Esophagus (tissue), 2 donors: ENCODE results near the gene HOXB7. TPM values are rescaled to one million over a fixed set of nuclear protein-coding genes. Genes with fewer than 3 reads are reported as not detected.

Experiments
- H3K27ac ChIP-seq, 2 donors: one replicate each; pipeline ENCODE4 v1.5.1; 2013; ENCODE audit warnings: low read depth in 2 of 2, mild to moderate bottlenecking in 2 of 2, inconsistent platforms in 1 of 2, low read length in 1 of 2, moderate library complexity in 1 of 2
- H3K27me3 ChIP-seq, 2 donors: one replicate each; pipeline ENCODE4 v1.6.1; 2013; ENCODE audit warnings: low read length in 2 of 2, control low read depth in 1 of 2, mild to moderate bottlenecking in 1 of 2; ENCODE audit not compliant: insufficient read depth in 2 of 2, control insufficient read depth in 1 of 2
- H3K36me3 ChIP-seq, 2 donors: one replicate each; pipeline ENCODE4 v1.6.1; 2013; ENCODE audit warnings: low read length in 1 of 2; ENCODE audit not compliant: control insufficient read depth in 2 of 2, insufficient read depth in 2 of 2
- H3K4me1 ChIP-seq, 2 donors: one replicate each; pipeline ENCODE4 v1.6.1; 2013; ENCODE audit warnings: low read length in 1 of 2; ENCODE audit not compliant: control insufficient read depth in 2 of 2, insufficient read depth in 2 of 2
- H3K4me3 ChIP-seq, 2 donors: one replicate each; pipeline ENCODE4 v1.5.1; 2013; ENCODE audit warnings: low read length in 2 of 2, mild to moderate bottlenecking in 2 of 2, low read depth in 1 of 2, moderate library complexity in 1 of 2
- H3K9me3 ChIP-seq, 2 donors: one replicate each; pipeline ENCODE4 v1.6.1; 2013; ENCODE audit warnings: mild to moderate bottlenecking in 2 of 2, low read depth in 1 of 2, low read length in 1 of 2, moderate library complexity in 1 of 2; ENCODE audit not compliant: control insufficient read depth in 2 of 2, insufficient read depth in 1 of 2
- WGBS, 2 donors: extraction: QIAGEN DNeasy Blood & Tissue Kit; methylation state at CpG; one replicate each; pipeline ENCODE4 v1.1.7; 2013; 5-methylcytosine and 5-hydroxymethylcytosine counted together
- polyA plus RNA-seq, 2 donors: library from polyadenylated mRNA; stranded (reverse); fragments of 200-250 nt; gene quantifications; one replicate each; pipeline ENCODE4 v1.2.3, GENCODE V29; 2013
- donor health status: healthy with polysubstance abuse.
- donor health status: Bipolar disorder and iron deficiency.

HOXB7 gene
- polyA plus RNA-seq, 2 donors, result 0.27 to 0.39 TPM

DNA sequence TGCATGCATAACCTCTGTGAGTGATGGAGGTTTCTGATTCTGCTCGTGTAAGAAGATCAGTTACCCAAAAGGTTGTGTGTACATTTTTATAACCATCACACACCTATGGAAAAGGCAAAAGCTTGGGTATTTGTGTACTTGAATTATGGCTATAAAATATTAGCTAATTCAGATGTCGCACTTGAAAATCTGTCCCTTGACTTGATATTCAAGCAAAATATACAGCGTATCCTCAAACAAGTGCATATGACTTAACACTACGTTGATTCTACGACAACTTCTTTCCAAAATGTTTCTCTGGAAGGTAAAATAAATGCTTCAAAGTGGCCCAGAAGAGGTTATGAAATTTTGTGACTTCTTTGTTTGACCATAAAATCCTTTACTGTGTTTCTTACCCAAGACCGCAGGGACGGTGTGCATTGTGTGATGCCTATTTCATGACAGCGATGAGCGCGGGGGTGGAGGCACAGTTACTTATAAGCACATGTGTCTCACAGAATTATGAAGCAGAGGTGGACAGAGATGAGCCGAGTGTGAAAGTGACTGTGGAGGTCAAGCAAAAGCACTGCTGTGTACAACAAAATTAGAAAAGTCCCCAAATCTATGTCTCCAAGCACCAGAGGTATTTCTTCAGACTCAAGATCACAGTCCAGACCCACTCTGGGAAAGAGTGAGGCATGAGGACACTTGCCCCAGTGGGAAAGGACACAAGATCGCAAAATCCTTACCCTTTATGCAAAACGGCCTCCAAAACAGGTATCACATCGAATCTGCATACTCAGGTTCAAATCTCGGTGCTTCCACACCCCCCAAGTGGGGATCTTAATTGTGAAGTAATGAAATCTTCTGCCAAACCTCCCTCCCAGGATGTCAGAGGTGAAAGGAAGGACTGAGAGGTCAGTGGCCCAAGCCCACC is 19.4 kb upstream of the HOXB7 start:
- no peak overlapping the region for H3K27ac ChIP-seq
- 36 to 38% methylated on average over 15 of the region's 15 CpGs for whole genome bisulfite sequencing, 2 donors
- H3K27me3 ChIP-seq, result peaks cover 3 to 67% of the 10 kb centered on the region in 2 donors
- no peak overlapping the region for H3K4me3 ChIP-seq
- H3K36me3 ChIP-seq, result no peaks in the 10 kb centered on the region
- H3K9me3 ChIP-seq, result peaks cover 4% of the 10 kb centered on the region in 2 donors
- peaks cover 5% of the 10 kb centered on the region in 2 donors for H3K4me1 ChIP-seq

DNA sequence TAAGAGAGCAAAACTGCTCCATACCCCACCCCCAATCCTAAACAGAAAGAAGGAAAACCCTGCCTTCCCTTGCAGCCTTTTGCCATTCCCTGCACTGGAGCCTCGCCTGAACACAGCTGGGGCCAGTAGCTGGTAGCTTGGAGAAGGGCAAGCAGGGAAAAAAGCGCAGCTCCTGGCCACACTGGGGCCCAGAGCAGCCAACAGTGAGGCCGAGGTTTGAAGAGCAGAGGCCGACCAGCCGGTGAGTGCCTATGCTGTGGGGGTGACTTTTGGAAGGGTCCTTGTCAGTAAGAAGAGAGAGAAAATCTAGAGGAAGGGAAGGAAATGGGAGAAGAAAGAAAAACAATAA is 18.6 kb upstream of the HOXB7 start:
- WGBS, 2 donors, result 23 to 34% methylated on average over 5 of the region's 5 CpGs
- Histone ChIP-seq H3K4me1 (peaks cover 10 to 11% of the 10 kb centered on the region in 2 donors), H3K9me3 (peaks cover 4% of the 10 kb centered on the region in 2 donors), H3K27ac (no peak overlapping the region), H3K4me3 (no peak overlapping the region), H3K36me3 (no peaks in the 10 kb centered on the region), H3K27me3 (peaks cover 3 to 69% of the 10 kb centered on the region in 2 donors)

DNA sequence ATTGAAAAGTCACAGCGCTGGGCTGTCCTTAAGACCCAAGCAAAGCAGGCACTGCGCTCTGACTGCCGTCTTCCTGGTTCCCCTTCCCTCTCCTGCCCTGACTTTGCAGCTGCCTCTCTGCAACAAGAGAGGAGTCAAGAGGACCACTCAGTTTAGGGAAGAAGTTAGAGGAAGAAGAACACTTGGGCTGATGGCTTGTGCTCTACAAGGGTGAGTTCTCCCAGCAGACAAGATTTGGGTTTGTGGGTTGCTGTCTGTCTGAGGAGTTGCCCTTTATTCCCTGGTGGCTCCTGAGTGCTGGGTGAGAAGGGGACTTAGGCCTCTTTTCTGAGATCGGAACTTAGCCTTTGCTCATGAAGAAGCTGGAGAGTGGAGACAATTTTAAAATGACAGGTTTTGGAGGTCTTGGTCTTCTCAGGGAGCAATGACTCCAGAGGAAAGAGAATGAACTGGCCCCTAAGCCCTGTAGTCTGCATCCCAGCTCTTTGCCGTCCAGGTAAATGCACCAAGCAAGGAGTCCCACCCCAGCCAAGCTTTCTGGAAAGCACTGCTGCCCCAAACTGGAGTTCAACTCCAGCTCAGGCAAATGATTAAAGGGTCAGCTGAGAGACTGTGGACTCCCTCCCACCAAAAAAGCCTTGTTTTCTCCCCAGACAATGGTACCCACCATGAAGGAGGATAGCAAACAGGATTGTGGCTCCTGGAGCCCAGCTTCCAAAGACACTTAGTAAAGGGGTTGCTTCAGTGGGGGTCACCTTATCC is 18.0 kb upstream of the HOXB7 start:
- 25 to 26% methylated on average over 5 of the region's 5 CpGs for WGBS, 2 donors
- peaks cover 3 to 4% of the 10 kb centered on the region in 2 donors for H3K9me3 ChIP-seq
- H3K4me3 ChIP-seq, result no peak overlapping the region
- H3K27me3 ChIP-seq, result peaks cover 3 to 69% of the 10 kb centered on the region in 2 donors
- no peak overlapping the region for H3K27ac ChIP-seq
- H3K4me1 ChIP-seq, result peaks cover 10 to 11% of the 10 kb centered on the region in 2 donors
- H3K36me3 ChIP-seq, result no peaks in the 10 kb centered on the region

DNA sequence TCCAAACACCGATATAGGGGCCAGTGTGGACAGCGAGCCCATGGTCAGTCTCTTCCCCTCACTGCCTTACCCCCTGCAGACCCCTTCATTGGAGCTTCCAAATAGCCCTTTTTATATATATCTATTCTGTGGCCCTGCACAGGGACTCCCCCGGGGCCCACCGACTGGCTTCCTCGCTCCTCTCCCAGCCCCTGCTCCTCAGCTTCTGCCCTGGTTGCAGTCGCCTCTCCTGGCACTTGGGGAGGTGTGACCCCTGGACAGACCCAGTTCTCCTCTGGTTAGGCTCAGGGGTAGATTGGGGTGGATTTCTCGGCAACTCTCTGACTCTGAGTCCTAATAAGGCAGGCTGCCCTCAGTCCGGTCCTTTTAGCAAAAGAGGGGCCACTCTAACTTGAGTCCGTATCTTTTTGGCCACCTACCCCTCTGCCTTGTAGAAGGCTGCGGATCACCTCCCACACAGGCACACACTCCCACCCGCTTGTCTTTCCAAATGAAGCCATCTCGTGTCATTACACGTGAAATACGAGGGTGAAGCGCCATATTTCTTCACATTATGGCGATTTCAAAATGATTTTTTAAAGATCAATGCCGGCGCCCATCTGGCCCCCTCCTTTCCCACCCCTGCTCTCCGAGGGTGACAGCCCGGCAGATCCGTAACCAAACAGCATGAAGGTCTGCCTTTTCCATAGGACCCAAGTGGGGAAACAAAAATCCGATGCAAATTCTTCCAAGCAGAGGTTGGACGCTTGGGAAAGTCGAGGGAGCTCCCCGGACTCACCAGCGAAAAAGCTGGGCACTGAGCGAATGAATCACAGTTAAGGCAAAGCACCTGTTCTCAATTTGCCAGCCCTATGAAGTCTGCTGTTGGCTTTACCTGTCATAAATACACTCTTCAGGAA is 17.1 kb upstream of the HOXB7 start:
- Histone ChIP-seq H3K4me3 (no peak overlapping the region), H3K9me3 (peaks cover 0 to 2% of the 10 kb centered on the region in 2 donors), H3K27me3 (peaks cover 3 to 71% of the 10 kb centered on the region in 2 donors), H3K4me1 (peaks cover 10 to 11% of the 10 kb centered on the region in 2 donors), H3K27ac (no peak overlapping the region), H3K36me3 (no peaks in the 10 kb centered on the region)
- 25 to 29% methylated on average over 27 of the region's 27 CpGs for WGBS, 2 donors

DNA sequence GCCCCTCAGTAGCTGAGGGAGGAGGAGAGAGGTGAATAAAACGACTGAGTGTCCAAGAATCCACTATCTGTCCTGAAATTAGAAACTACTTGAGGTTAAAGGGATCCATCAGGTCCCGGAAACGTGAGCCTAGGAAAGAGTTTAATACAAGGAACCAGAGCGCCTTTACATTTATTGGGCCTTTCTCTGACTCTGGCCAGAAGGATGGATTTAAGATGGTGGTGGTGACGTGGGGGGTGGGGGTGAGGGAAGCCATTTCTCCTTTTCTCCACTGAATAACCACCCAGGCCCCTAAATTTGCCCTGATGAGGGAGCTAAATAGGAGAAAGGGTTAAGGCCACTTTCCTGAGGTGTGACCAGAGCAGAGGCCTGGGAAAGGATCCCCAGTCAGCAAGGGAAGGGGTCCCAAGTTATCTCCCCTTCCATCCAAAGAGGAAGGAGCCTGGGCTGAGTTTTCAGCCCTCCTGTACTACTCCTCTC is 16.3 kb upstream of the HOXB7 start:
- no peak overlapping the region for H3K27ac ChIP-seq
- H3K9me3 ChIP-seq, result peaks cover 0 to 2% of the 10 kb centered on the region in 2 donors
- H3K4me3 ChIP-seq, result no peak overlapping the region
- peaks cover 3 to 65% of the 10 kb centered on the region in 2 donors for H3K27me3 ChIP-seq
- H3K4me1 ChIP-seq, result peaks cover 10 to 11% of the 10 kb centered on the region in 2 donors
- WGBS, 2 donors, result 15 to 20% methylated on average over 5 of the region's 5 CpGs
- no peaks in the 10 kb centered on the region for H3K36me3 ChIP-seq

DNA sequence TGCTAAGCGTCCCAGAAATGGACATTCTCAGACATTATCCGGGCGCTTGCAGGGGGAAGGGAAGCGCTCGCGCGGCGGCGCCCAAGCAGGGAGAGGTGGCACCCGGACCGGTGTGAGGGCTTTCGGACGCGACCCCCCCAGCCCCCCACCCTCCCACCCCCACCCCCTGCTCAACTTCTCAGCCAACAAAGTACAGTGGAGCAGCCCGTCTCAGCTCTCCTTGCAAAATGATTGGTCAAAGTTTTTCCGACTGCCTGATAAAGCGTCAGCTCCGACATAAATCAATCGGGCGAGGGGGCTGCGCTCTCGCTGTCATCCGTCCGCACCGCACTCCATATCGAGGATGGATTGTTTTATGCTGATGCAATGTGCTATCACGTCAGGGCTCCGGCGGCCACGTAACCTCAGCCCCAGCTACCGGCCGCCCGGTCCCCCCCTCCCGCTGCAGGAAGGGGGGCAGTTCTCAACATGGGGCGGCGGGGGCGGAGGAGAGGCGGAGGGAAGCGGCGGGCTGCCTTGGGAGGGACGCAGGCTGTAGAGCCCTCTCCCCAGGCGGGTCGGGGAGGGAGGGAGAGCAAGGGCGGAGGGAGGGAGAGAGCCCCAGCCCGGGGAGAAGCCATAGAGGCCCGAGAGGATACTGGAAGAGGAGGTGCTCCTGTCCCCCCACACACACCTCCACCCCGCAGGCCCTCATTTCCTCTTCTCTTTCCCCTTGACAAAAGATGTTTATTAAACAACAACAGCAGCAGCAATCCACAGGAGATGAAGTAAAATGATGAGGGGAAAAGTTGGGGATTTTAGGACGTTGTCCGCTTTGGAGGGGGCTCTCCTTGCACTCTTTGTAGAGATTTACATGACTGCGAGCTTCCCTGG is 15.7 kb upstream of the HOXB7 start, which contains the start of gene HOXB9:
Gene HOXB9, minus strand, starts transcription at position 114 of the 873 bp plus-strand sequence. Its CDS starts 89 bp downstream, at position 25.
- Histone ChIP-seq H3K4me3 (peak within 1 kb of the TSS in 1 of 2 donors; percentile 2), H3K27ac (no peak within 1 kb of the TSS), H3K27me3 (peaks cover 3 to 63% of the 10 kb centered on the region in 2 donors), H3K36me3 (no peaks in the 10 kb centered on the region), H3K4me1 (peaks cover 10 to 11% of the 10 kb centered on the region in 2 donors), H3K9me3 (peaks cover 0 to 2% of the 10 kb centered on the region in 2 donors)
- WGBS, 2 donors, result 2 to 4% methylated on average over 49 of the region's 50 CpGs

DNA sequence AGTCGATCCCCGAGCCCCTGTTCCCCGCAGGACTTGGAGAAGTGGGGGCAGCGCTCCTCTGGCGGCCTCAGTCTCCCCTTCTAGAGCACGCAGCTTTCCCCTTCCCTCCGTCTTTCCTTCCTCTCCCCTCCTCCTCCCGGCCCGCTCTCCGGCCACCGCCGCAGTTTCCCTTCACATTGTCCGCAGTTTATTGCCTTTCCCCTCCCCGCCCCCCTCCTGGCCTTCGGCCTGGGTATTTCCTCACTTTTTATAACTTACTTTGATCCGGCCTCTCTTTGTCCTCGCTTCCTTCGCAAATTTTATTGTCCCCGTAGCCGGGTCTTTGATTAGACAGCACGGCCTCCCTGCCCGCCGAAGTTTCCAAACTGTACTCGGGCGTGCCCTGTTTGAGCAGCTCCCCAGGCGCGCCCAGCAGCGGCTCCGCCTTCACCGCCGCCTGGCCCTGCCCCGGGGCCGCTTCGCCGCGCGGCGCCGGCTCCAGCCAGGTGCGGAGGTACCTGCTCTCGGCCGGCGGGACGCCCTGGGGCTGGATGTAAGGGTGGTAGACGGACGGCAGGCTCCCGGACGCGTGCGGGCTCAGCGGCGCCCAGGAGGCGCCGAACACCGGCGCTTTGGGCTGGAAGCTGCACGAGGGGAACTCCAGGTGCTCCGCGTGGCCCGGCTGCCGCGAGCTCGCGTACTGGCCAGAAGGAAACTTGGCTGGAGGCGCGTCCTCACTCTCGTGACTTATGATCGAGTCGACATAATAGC is 14.9 kb upstream of the HOXB7 start:
- H3K27ac ChIP-seq, result no peak overlapping the region
- peak overlapping the region in 1 of 2 donors; percentile 2 for H3K4me3 ChIP-seq
- peaks cover 6 to 66% of the 10 kb centered on the region in 2 donors for H3K27me3 ChIP-seq
- H3K9me3 ChIP-seq, result peaks cover 0 to 2% of the 10 kb centered on the region in 2 donors
- 1% methylated on average over 69 of the region's 69 CpGs for WGBS, 2 donors
- H3K36me3 ChIP-seq, result no peaks in the 10 kb centered on the region
- H3K4me1 ChIP-seq, result peaks cover 10 to 11% of the 10 kb centered on the region in 2 donors
